Fibroblast of mammary gland (primary cell): ENCODE results near the gene CHRM4.
A peak's percentile ranks its signal among the peaks of the same experiment; 100 is the strongest.

Experiments
- DNase-seq: peaks from one replicate; pipeline ENCODE4 v3.0.0-alpha.2; 2010; ENCODE audit warnings: low read depth
- H3K4me3 ChIP-seq: 2 replicates; pipeline ENCODE4 v1.5.1; 2011; ENCODE audit warnings: low read depth, mild to moderate bottlenecking, low read length, moderate library complexity; ENCODE audit not compliant: control insufficient read depth
- TF ChIP-seq, protein P1 (sequence below): conservative IDR thresholded peaks from 2 replicates; pipeline ENCODE4 v1.5.1; 2011; ENCODE audit warnings: low read depth, low read length, inconsistent platforms; ENCODE audit not compliant: control insufficient read depth, insufficient read depth

The CHRM4 gene

DNA sequence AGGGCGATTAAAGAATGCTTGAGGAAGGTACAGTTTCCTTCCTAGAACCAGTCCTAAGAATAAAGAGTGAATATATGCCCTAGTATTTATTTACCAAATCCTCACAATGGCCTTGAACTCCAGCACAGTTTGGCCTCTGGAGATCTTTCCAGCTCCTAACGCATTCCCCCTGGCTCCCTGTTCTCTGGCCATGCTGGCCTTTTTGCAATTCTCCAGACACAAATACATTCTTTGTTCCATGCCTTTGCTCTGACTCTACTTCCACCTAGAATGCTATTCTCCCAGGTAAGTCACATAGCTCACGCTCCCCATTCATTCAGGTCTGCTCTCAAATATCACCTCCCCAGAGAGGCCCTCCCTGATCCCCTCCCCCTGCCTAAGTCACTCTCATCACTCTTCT, 48.1 kb downstream of the CHRM4 start:
- H3K4me3 ChIP-seq, result no peak overlapping the region
- DNase-seq, result no peak
- TF ChIP-seq, protein P1, sequence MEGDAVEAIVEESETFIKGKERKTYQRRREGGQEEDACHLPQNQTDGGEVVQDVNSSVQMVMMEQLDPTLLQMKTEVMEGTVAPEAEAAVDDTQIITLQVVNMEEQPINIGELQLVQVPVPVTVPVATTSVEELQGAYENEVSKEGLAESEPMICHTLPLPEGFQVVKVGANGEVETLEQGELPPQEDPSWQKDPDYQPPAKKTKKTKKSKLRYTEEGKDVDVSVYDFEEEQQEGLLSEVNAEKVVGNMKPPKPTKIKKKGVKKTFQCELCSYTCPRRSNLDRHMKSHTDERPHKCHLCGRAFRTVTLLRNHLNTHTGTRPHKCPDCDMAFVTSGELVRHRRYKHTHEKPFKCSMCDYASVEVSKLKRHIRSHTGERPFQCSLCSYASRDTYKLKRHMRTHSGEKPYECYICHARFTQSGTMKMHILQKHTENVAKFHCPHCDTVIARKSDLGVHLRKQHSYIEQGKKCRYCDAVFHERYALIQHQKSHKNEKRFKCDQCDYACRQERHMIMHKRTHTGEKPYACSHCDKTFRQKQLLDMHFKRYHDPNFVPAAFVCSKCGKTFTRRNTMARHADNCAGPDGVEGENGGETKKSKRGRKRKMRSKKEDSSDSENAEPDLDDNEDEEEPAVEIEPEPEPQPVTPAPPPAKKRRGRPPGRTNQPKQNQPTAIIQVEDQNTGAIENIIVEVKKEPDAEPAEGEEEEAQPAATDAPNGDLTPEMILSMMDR, result no peak

DNA sequence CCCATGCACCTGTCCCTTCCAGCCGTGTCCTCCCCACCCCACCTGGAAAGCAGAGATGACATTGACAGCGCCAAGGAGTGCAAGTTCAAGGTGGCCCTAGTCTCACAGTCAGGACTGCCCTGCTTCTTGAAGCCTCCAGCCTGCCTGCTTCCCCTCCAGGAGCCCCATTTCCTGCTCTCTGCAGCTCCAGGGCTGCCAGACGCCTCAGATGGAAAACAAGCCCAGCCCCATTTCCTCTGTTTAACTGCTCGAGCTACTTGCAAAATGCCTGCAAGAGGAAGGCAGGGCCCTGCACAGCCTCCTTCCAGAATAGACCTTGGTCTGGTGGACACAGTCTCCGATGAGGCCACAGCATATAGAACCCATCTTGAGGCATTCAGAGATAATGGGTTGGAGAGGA, 49.3 kb downstream of the CHRM4 start:
- H3K4me3 ChIP-seq, result no peak overlapping the region
- TF ChIP-seq, protein P1, result no peak

DNA sequence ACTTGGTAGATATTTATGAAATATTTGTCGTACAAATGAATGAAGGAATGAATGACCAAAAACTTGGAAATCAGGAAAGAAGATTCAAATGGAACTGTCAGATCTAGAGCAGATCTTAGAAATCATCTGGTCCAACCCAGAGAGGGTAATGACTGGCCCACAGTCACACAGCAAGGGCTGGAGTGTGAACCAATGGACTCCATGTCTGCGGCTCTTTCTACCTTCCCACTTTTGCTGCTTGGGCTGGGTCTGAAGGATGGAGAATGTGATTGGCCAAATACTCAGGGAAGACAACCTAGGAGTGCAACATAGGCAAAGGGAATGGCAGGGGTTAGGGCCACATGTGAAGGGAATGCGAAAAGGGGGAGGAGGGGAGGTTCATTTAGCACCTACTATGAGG, 50.1 kb downstream of the CHRM4 start:
- TF ChIP-seq, protein P1, result no peak
- DNase-seq, result no peak
- no peak overlapping the region for H3K4me3 ChIP-seq

More for the DNA sequence above, 49.3 kb downstream of the CHRM4 start:
- DNase-seq, result no peak

DNA sequence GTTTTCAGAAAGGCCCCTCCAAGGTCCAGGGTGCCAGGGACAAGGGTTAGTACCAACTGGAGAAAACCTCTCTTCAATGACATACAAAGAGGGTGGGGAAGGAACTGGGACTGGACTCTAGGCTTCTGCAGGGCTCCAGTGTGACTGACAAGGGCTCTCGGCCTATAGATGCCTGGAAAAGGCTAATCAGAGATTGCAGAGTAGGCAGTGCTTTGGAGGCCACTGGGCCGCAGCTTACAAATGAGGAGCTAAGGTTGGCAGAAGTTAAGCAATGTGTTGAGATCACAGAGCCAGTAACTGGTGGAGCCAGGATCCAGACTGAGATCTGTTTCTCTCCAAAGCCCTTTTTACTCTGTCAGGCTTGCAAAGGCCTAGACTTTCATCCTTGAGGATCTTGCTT, 51.8 kb downstream of the CHRM4 start:
- H3K4me3 ChIP-seq, result no peak overlapping the region
- TF ChIP-seq, protein P1, result no peak
- no peak for DNase-seq

DNA sequence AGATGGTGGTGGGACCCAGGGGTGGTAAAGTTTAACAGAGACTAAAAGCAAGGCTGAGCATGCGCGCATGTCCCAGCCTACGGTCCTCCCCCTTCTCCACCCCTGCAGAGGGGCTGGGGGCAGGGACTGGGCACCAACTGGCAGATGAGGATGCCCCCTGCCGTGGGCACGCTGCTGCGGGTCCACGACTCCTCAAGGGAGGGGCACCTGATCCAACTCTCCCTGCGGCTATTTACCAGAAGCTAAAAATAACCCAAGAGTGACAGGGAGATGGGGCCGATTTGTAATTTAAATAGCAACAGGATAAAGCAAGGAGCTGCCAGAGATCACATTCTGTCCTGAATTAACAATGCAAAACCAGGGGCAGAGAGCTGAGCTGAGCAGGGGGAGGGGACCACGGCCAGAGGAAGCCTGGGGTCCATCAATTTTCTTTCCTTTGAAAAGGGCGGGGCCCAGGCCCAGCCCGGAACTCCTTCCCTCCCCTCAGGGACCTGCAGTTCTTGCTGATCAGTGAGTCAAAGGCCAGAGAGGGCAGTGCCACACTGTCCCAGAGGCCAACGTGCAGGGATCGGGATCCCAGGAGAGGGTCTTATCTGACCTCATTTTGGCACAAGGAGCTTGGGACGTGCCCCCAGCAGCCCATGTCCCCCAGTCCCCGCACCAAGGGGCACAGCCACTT, 52.4 kb downstream of the CHRM4 start:
- TF ChIP-seq, protein P1, result no peak
- H3K4me3 ChIP-seq, result no peak overlapping the region
- no peak for DNase-seq

DNA sequence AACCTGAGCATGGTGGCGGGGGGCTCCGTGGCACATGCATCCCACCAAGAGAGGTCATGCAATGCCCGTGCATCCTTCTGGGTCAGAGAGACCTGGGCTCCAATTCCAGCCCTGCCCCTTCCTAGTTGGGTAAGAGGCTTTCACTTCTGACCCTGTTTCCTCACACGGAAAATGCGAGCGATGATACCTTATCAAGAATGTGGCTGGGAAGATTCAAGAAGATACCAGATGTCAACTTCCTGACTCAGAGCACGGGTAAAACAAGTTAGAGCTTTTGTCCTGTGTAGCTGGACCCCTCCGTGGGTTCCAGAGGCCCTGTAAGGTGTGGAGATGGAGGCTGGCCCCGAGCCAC, 53.0 kb downstream of the CHRM4 start:
- TF ChIP-seq, protein P1, result no peak
- no peak overlapping the region for H3K4me3 ChIP-seq

More for the DNA sequence above, 53.0 kb downstream of the CHRM4 start:
- DNase-seq, result peak; percentile 23
